GM19023 (cell line): ENCODE measurements around the gene ALPG.
"Not testable (repeated sequence)": the region's sequence is repeated elsewhere in the genome, so short reads cannot be mapped to it uniquely, and the experiment has no call there.

Source experiments
- ATAC-seq: cut with Tn5 transposase; IDR thresholded peaks from one replicate; pipeline ENCODE4 v1.9.1; 2021; ENCODE audit warnings: mild to moderate bottlenecking, moderate library complexity; ENCODE audit not compliant: unreplicated experiment

Gene ALPG

GRCh38 chr2:232406556-232407310, at the start of gene ALPG:
TSS of gene ALPG (plus strand) at chr2:232406844. CDS start at chr2:232406895, 51 bp downstream.
- ATAC-seq: no peak

GRCh38 chr2:232361646-232362045, 45.0 kb upstream of the ALPG start:
- no peak for ATAC-seq

DNA sequence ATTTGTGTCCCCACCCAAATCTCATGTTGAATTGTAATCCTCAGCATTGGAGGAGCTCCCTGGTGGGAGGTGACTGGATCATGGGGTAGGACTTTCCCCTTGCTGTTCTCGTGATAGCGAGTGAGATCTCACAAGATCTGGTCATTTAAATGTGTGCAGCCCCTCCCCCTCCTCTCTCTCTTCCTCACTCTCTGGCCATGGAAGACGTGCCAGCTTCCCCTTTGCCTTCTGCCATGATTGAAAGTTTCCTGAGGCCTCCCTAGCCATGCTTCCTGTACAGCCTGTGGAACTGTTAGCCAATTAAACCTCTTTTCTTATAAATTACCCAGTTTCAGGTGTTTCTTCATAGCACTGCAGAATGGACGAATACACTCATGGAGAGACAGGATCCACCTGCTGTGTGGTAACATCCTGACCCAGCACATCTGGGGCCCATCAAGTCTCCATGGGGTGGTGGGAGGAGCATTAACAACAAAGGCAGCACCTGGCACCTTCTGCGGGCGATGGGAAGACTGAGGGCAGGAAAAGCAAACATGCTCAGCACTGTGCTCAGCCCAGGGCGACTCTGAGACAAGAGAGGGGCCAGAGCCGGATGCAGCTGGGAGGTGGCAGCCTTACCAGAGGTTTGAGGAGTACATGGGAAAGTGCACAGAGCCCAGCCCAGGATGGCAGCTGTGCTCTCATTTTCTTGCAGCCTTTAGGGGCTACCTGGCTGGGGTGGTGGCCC, 44.3 kb upstream of the ALPG start:
- ATAC-seq: no peak

DNA sequence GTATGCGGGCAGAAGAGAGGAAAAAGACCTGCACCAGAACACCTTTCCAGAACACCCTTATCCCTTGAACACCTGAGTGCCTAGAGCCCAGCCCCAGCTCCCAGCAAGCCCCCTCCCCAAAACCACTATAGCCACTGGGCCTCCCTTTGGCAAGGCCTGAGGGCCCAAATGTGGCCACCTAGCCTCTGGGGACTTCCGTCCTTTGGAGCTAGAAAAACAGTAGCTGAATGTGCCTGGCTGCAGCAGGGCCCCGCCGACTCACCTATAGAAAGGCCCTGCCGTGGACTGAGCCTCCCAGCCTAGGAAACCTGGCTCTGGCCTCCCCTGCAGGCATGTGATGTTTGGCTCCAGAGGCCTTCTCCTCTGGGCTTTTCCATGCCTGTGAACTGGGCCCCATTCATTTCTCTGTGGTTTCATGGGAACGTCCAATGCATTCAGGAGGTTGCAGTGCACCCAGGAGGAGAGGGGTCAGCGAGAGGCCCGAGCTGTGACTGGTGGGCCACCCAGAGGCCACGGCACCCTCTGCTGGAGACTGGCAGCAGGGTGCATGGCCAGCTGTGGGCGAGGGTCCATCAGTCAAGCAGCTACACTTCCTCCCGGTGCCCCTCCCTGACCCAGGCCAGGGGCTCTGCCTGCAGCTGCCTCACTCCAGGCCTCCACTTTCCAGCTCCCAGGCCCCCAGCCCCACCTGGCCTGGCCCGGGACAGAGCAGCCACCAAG, 43.4 kb upstream of the ALPG start:
- ATAC-seq: not testable (repeated sequence)

- no peak for ATAC-seq
These were observed 42.6 kb upstream of the ALPG start for GRCh38 chr2:232363784-232364615.

DNA sequence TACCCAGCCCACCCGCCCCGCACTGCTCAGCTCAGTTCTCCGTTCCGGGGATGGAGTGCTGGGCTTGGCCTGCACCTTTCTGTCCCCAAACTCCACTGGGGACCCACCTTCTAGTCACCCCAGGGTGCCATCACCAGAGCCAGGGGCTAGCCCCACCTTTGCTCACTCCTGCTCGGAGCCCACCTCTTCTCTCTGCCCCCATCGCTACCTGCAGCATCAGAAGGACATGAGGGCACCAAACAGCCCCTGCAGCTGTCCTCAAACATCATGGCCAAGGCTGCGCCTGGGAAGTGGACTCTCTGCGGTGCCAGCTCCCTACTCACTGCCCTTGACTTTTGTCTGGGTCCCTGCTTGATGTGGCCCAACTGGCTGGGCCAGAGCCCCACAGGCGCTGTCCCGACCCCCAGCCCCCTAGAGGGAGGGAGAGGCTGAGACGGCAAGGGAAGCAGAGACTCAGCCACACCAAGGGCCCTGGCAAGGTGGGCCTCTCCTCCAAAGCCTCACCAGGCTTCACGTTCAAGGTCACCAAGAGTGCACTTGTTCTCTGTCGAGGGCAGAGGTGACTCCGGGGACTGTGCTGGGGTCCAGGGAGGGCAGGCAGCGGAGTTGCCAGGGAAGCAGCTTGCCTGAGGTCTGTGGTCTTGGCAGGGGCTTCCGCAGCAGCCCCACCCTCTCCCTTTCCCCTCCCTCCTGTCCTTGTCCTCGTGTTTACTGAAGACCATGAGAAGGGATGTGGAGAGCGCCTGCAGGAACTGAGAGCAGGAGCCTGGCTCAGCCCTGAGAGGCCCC, 41.6 kb upstream of the ALPG start:
- not testable (repeated sequence) for ATAC-seq

GRCh38 chr2:232365621-232366321, 40.9 kb upstream of the ALPG start:
- ATAC-seq: no peak

DNA sequence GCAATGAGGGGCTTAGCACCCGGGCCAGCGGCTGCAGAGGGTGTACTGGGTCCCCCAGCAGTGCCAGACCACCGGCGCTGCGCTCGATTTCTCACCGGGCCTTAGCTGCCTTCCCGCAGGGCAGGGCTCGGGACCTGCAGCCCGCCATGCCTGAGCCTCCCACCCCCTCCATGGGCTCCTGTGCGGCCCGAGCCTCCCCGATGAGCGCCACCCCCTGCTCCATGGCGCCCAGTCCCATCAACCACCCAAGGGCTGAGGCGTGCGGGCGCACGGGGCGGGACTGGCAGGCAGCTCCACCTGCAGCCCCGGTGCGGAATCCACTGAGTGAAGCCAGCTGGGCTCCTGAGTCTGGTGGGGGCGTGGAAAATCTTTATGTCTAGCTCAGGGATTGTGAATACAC, 40.2 kb upstream of the ALPG start:
- not testable (repeated sequence) for ATAC-seq

DNA sequence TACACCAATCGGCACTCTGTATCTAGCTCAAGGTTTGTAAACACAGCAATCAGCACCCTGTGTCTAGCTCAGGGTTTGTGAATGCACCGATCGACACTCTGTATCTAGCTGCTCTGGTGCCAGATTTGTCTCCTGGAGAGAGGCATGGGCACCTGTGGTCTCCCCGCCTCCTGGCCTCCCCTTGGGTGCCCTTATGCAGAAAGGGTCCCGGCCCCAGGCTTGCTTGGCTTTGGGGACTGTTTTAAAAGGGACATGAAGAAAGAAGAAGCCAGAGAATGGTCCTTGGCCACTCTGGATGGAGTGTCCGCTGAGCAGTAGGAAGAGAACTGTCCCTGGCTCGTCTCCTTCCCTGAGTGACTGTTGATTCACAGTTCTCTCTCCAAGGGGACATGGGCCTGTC, 39.6 kb upstream of the ALPG start:
- no peak for ATAC-seq

GRCh38 chr2:232367591-232368233, 38.9 kb upstream of the ALPG start:
- ATAC-seq: no peak

DNA sequence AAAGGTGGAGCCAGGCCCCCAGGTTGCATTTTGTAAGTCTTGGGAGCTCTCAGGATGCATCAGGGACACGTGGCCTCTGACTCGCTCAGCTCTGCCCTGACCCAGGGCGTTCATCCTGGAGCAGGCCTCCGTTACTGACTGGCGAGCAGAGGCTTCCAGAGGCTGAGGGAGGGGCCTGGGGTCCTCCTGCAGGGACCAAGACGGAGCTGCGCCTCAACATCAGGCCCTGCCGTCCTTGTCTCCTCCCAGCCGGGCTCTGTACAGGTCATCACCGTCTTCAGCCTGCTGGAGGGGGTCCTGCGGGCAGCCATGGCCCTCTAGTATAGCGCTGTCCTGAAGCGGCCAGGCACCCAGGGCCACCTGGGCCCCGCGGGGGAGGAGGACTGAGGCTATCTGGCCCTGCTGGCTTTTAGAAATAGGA, 38.3 kb upstream of the ALPG start:
- no peak for ATAC-seq

DNA sequence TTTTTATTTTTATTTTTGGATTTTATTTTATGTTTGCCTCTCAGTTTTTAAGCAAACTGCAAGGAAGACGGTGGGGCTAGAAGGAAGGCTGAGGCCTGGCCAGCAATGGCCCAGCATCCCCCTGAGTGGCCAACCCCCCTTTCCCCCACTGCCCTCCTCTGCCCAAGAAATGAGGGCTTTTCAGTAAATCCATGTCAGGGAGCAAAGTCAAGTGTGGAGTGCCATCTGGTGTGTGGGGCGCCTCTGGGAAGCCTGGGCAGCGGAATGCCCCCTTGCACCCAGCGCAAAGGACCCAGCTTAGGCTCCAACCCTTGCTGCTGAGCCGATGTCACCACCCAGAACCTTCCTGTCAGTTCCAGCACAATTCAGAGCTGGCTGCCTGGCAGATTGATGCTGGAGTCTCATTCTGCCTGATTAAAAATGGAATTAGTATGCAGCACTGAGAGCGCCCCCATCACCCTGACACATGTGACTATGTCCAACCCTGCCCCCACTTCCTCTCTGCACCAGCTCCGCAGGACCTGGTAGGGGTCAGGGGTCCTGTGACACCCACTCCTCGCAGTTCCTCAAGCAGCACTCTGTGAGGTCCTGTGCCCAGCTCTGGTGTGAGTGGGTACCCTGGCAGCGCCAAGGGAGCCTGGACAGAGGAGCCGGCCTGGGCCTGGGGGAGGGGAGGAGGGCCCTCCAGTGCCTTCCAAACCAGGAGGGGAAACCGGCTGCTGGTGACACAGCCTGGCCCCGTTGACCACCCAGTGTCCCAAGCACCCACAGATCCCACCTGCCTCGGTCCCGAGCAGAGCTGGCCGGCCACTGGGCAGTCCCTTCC, 37.3 kb upstream of the ALPG start:
- ATAC-seq: no peak

- not testable (repeated sequence) for ATAC-seq
These were observed 36.6 kb upstream of the ALPG start for GRCh38 chr2:232370007-232370406.

DNA sequence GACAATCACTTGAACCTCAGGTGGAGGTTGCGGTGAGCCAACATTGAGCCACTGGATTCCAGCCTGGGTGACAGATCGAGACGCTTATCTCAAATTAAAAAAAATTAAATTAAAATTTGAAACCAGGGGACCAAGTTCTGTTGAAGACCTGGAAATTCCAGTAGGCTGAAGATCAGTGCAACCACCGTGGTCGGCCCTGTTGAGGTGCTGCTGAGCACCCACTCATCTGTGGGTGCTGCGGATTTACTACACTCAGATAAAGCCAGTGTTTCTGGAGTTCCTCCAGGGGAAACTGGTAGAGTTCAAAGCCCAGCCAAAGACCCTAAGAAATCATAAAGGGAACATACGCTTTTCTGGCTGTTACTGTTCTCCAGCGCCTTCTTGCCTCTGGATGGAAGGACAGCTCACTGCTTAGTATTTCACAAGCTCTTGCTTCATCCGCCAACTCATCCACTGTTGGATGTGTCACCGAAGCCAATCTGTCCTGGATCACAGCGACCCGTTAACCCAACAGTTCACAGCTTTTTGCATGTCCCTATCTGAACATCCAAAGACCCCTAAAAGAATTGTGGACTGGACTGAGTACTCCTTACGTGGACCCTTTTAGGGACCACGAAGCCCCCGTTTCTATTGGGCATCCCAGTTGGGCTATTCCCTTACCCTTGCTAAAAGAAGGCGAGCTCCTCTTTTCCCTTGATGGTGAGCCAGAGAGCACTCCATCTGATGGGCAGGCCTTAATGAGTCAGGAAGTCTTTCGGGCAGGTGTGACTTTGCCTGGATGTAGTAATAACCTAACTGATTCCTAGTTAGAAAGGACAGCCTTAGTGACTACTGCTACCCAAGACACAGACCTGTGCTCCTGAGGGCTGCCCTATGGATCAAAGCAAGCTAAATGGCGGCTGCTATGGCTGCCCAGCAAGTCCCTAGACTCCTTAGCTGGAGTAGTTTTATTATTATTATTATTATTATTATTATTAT, 34.1 kb upstream of the ALPG start:
- ATAC-seq: no peak

GRCh38 chr2:232374356-232374755, 32.3 kb upstream of the ALPG start:
- no peak for ATAC-seq

GRCh38 chr2:232375164-232375563, 31.5 kb upstream of the ALPG start:
- no peak for ATAC-seq

- no peak for ATAC-seq
These were observed 30.4 kb upstream of the ALPG start for GRCh38 chr2:232376260-232376659.
